HFFc6 (cell line): ENCODE results near the gene XRCC2. TPM values are rescaled to one million over a fixed set of nuclear protein-coding genes. Genes with fewer than 3 reads are reported as not detected.
"Not testable (repeated sequence)": the region's sequence is repeated elsewhere in the genome, so short reads cannot be mapped to it uniquely, and the experiment has no call there.

Experiments
- DNase-seq: peaks from one replicate; pipeline ENCODE4 v3.0.0-alpha.2; 2018
- H3K27ac Mint-ChIP-seq: 2 replicates; pipeline ENCODE4 v1.8.0; 2020; ENCODE audit warnings: mild to moderate bottlenecking, mixed read lengths
- H3K27me3 Mint-ChIP-seq: 2 replicates; pipeline ENCODE4 v1.8.0; 2021; ENCODE audit warnings: mild to moderate bottlenecking, moderate library complexity, mixed read lengths; ENCODE audit not compliant: insufficient read depth
- H3K36me3 Mint-ChIP-seq: 2 replicates; pipeline ENCODE4 v1.8.0; 2021; ENCODE audit warnings: low read depth, mixed read lengths
- H3K4me1 Mint-ChIP-seq: 2 replicates; pipeline ENCODE4 v1.8.0; 2020; ENCODE audit warnings: low read depth, mixed read lengths
- H3K4me3 Mint-ChIP-seq: 2 replicates; pipeline ENCODE4 v1.8.0; 2020; ENCODE audit warnings: mild to moderate bottlenecking, moderate library complexity, mixed read lengths
- H3K9me3 Mint-ChIP-seq: 2 replicates; pipeline ENCODE4 v1.8.0; 2020; ENCODE audit warnings: mild to moderate bottlenecking, mixed read lengths
- total RNA-seq, 6 experiments: library from RNA; stranded (reverse); fragmentation: NEBNext Ultra II Directional; extraction: Animal tissue kit (Norgen Biotek cat#: 25700); gene quantifications; 2 replicates in 1 of 6; 3 replicates in 5 of 6; pipeline ENCODE4 v1.2.3, GENCODE V29; 2021
- TF ChIP-seq, protein P1 (sequence below): fragments of 200-600 bp; sonication (generic); IDR thresholded peaks from 2 replicates; pipeline ENCODE4 v1.5.0; 2021; ENCODE audit warnings: antibody characterized with exemption, mild to moderate bottlenecking

Gene XRCC2
- total RNA-seq, 6 experiments from 2014 or later, result 1.8 to 3.8 (median 3.4) TPM

GRCh38 chr7:152637161-152637560, 38.8 kb downstream of the XRCC2 start:
- TF ChIP-seq, protein P1, sequence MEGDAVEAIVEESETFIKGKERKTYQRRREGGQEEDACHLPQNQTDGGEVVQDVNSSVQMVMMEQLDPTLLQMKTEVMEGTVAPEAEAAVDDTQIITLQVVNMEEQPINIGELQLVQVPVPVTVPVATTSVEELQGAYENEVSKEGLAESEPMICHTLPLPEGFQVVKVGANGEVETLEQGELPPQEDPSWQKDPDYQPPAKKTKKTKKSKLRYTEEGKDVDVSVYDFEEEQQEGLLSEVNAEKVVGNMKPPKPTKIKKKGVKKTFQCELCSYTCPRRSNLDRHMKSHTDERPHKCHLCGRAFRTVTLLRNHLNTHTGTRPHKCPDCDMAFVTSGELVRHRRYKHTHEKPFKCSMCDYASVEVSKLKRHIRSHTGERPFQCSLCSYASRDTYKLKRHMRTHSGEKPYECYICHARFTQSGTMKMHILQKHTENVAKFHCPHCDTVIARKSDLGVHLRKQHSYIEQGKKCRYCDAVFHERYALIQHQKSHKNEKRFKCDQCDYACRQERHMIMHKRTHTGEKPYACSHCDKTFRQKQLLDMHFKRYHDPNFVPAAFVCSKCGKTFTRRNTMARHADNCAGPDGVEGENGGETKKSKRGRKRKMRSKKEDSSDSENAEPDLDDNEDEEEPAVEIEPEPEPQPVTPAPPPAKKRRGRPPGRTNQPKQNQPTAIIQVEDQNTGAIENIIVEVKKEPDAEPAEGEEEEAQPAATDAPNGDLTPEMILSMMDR, result no peak
- no peak for DNase-seq
- no peaks in the 10 kb centered on the region for H3K9me3 Mint-ChIP-seq
- H3K4me1 Mint-ChIP-seq, result no peaks in the 10 kb centered on the region
- no peak overlapping the region for H3K4me3 Mint-ChIP-seq
- peaks cover 2% of the 10 kb centered on the region; the same call in 1 of the 2 replicates for H3K27me3 Mint-ChIP-seq
- no peaks in the 10 kb centered on the region for H3K36me3 Mint-ChIP-seq
- no peak overlapping the region for H3K27ac Mint-ChIP-seq

DNA sequence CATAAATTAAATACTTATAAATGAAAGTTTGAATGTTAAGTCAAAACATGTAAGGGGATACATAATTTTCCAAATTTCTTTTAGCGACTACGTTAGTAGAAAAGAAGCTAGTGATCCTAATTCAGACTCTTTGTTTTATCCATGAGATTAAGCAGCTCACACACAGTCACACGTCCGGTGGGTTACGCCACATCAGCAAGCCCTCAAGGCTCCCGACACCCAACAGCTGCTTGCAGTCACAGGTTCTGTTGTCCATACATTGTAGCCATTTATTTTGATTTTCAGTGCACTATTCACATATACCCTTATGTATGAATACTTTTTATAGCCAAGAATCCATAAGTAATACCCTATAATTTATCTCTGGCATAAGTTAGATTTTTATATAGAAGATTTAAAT, 39.5 kb downstream of the XRCC2 start:
- no peak overlapping the region for H3K4me3 Mint-ChIP-seq
- no peak overlapping the region for H3K27ac Mint-ChIP-seq
- H3K36me3 Mint-ChIP-seq, result no peaks in the 10 kb centered on the region
- H3K9me3 Mint-ChIP-seq, result no peaks in the 10 kb centered on the region
- H3K27me3 Mint-ChIP-seq, result peaks cover 2% of the 10 kb centered on the region; the same call in 1 of the 2 replicates
- DNase-seq, result no peak
- no peaks in the 10 kb centered on the region for H3K4me1 Mint-ChIP-seq
- TF ChIP-seq, protein P1, result no peak

DNA sequence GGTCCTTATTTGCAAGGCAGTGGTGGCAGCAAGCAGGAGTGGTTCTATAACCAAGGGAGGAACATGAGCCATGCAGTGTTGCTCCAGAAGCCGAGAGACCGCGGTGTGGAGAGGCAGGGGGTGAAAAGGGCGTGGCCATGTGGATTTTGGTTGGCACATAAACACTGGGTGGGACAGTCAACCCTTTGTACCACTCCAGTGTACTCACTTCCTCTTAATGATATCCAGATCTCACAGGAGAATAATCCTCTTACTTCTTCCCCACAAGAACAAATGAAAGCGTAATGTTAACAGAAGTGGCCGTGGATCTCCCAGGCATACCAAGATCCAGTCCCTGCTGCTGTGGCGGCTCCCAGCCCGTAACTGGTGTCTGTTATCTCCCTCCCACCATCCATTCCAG, 42.4 kb downstream of the XRCC2 start:
- DNase-seq, result no peak
- no peaks in the 10 kb centered on the region for H3K4me1 Mint-ChIP-seq
- H3K4me3 Mint-ChIP-seq, result no peak overlapping the region; the same call in 1 of the 2 replicates
- H3K27me3 Mint-ChIP-seq, result peaks cover 2% of the 10 kb centered on the region; the same call in 1 of the 2 replicates
- TF ChIP-seq, protein P1, result no peak
- H3K36me3 Mint-ChIP-seq, result no peaks in the 10 kb centered on the region
- no peaks in the 10 kb centered on the region for H3K9me3 Mint-ChIP-seq
- H3K27ac Mint-ChIP-seq, result no peak overlapping the region

DNA sequence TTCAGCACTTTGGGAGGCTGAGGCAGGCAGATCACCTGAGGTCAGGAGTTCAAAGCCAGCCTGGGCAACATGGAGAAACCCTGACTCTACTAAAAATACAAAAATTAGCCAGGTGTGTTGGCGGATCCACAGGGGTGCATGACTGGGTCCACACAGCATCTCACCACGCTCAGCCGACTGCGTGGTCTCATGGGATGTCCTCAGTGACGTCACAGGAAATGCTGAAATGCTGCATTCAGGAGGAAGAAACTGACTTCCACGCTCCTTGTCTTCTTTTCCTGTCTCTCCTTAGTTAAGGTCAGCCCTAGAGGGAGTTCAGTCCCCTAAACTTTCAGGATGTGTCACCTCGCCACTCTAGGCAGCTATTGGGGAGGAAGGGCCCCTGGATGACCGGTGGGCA, 42.9 kb downstream of the XRCC2 start:
- H3K4me3 Mint-ChIP-seq, result no peak overlapping the region
- TF ChIP-seq, protein P1, result no peak
- no peaks in the 10 kb centered on the region for H3K36me3 Mint-ChIP-seq
- H3K4me1 Mint-ChIP-seq, result no peaks in the 10 kb centered on the region
- peaks cover 2% of the 10 kb centered on the region; the same call in 1 of the 2 replicates for H3K27me3 Mint-ChIP-seq
- no peak for DNase-seq
- no peaks in the 10 kb centered on the region for H3K9me3 Mint-ChIP-seq
- no peak overlapping the region for H3K27ac Mint-ChIP-seq

DNA sequence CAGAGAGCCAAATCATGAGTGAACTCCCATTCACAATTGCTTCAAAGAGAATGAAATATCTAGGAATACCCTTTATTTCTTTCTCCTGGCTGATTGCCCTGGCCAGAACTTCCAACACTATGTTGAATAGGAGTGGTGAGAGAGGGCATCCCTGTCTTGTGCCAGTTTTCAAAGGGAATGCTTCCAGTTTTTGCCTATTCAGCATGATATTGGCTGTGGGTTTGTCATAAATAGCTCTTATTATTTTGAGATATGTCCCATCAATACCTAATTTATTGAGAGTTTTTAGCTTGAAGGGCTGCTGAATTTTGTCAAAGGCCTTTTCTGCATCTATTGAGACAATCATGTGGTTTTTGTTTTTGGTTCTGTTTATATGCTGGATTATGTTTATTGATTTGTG, 47.2 kb downstream of the XRCC2 start:
- not testable (repeated sequence) for DNase-seq, H3K36me3 Mint-ChIP-seq, H3K9me3 Mint-ChIP-seq, H3K4me3 Mint-ChIP-seq, H3K27ac Mint-ChIP-seq, H3K4me1 Mint-ChIP-seq, H3K27me3 Mint-ChIP-seq

GRCh38 chr7:152624228-152624627, 51.7 kb downstream of the XRCC2 start:
- 0 out of 2 replicates have a peak, but pooled peaks cover 4% of the 10 kb centered on the region for H3K36me3 Mint-ChIP-seq
- H3K9me3 Mint-ChIP-seq, result no peaks in the 10 kb centered on the region
- H3K27ac Mint-ChIP-seq, result no peak overlapping the region
- H3K27me3 Mint-ChIP-seq, result no peaks in the 10 kb centered on the region; the same call in 1 of the 2 replicates
- DNase-seq, result no peak
- H3K4me1 Mint-ChIP-seq, result no peaks in the 10 kb centered on the region
- H3K4me3 Mint-ChIP-seq, result no peak overlapping the region
- TF ChIP-seq, protein P1, result no peak
